ENCODE results near the gene AIMP1. TPM values are rescaled to one million over a fixed set of nuclear protein-coding genes. Genes with fewer than 3 reads are reported as not detected.

AIMP1 gene
- total and polyA plus RNA-seq, 8 donors: 12.1 to 26.4 (median 19.9) TPM

DNA sequence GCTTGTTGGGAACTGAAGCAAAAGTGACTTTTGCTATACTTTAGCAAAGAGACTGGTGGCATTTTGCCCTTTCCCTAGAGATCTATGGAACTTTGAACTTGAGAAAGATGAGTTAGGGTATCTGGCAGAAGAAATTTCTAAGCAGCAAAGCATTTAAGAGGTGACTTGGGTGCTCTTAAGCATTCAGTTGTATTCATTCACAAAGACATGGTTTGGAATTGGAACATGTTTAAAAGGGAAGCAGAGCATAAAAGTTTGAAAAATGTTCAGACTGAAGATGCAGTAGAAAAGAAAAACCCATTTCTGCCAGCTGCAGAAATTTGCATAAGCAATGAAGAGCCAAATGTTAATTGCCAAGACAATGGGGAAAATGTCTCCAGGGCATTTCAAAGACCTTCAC, 21.6 kb downstream of the AIMP1 start:
- peaks cover 4 to 34% (median 10%) of the 10 kb centered on the region in 3 donors for H3K36me3 ChIP-seq

DNA sequence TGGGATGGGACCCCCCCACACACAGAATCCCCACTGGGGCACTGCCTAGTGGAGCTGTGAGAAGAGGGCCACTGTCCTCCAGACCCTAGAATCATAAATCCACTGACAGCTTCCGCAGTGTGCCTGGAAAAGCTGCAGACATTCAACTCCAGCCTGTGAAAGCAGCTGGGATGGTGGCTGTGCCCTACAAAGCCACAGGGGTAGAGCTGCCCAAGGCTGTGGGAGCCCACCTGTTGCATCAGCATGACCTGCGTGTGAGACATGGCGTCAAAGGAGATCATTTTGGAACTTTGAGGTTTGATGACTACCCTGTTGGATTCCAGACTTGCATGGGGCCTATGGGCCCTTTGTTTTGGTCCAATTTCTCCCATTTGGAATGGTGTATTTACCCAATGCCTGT, 22.3 kb downstream of the AIMP1 start:
- H3K27ac ChIP-seq: no peak overlapping the region
- ATAC-seq (no peak), DNase-seq (no peak), FAIRE-seq (no peak)
- WGBS, 2 donors: 98% methylated on average over 3 of the region's 3 CpGs
- H3K36me3 ChIP-seq: peaks cover 4 to 34% (median 10%) of the 10 kb centered on the region in 3 donors
- H3K27me3 ChIP-seq: no peaks in the 10 kb centered on the region
- no peak overlapping the region for H3K4me3 ChIP-seq
- H3K4me1 ChIP-seq: peaks cover 0 to 3% (median 0%) of the 10 kb centered on the region in 3 donors
- intact Hi-C loops (cut with DNase I): no loop called here
- no peak for TF ChIP-seq CTCF (IDR thresholded peaks at IDR 0.05)
- no peaks in the 10 kb centered on the region for H3K9me3 ChIP-seq

More for the DNA sequence above, 21.6 kb downstream of the AIMP1 start:
- no peak for DNase-seq
- FAIRE-seq: no peak
- intact Hi-C loops (cut with DNase I): no loop called here
- no peaks in the 10 kb centered on the region for H3K27me3 ChIP-seq
- TF ChIP-seq CTCF (IDR thresholded peaks at IDR 0.05): no peak
- no peaks in the 10 kb centered on the region for H3K4me1 ChIP-seq
- ATAC-seq: no peak
- H3K4me3 ChIP-seq: no peak overlapping the region
- no peaks in the 10 kb centered on the region for H3K9me3 ChIP-seq
- H3K27ac ChIP-seq: no peak overlapping the region

- TF ChIP-seq CTCF (IDR thresholded peaks at IDR 0.05): no peak
- H3K4me1 ChIP-seq: peaks cover 0 to 3% (median 0%) of the 10 kb centered on the region in 3 donors
- H3K27me3 ChIP-seq: no peaks in the 10 kb centered on the region
- H3K36me3 ChIP-seq: peaks cover 4 to 32% (median 10%) of the 10 kb centered on the region in 3 donors
- no peaks in the 10 kb centered on the region for H3K9me3 ChIP-seq
- WGBS, 2 donors: 95 to 98% methylated on average over 4 of the region's 4 CpGs
- ATAC-seq (no peak), DNase-seq (no peak), FAIRE-seq (no peak)
- H3K4me3 ChIP-seq: no peak overlapping the region
- no peak overlapping the region for H3K27ac ChIP-seq
- intact Hi-C loops (cut with DNase I): no loop called here
These were observed 23.1 kb downstream of the AIMP1 start for GRCh38 chr4:106339431-106339830.

GRCh38 chr4:106340774-106341173, 24.4 kb downstream of the AIMP1 start:
- H3K36me3 ChIP-seq: peaks cover 4 to 29% (median 10%) of the 10 kb centered on the region in 3 donors
- WGBS, 2 donors: 89 to 100% methylated on average over 1 of the region's 1 CpG
- no peaks in the 10 kb centered on the region for H3K9me3 ChIP-seq
- ATAC-seq (no peak), DNase-seq (no peak), FAIRE-seq (no peak)
- intact Hi-C loops (cut with DNase I): no loop called here
- H3K27ac ChIP-seq: no peak overlapping the region
- H3K4me3 ChIP-seq: no peak overlapping the region
- H3K27me3 ChIP-seq: no peaks in the 10 kb centered on the region
- H3K4me1 ChIP-seq: peaks cover 0 to 3% (median 0%) of the 10 kb centered on the region in 3 donors
- TF ChIP-seq CTCF (IDR thresholded peaks at IDR 0.05): no peak

- TF ChIP-seq CTCF (IDR thresholded peaks at IDR 0.05): no peak
- H3K4me1 ChIP-seq: peaks cover 0 to 3% (median 0%) of the 10 kb centered on the region in 3 donors
- intact Hi-C loops (cut with DNase I): no loop called here
- no peak for DNase-seq
- H3K9me3 ChIP-seq: no peaks in the 10 kb centered on the region
- no peak for FAIRE-seq
- no peak overlapping the region for H3K4me3 ChIP-seq
- no peak overlapping the region for H3K27ac ChIP-seq
- no peak for ATAC-seq
- no peaks in the 10 kb centered on the region for H3K36me3 ChIP-seq
- 86 to 92% methylated on average over 2 of the region's 2 CpGs for WGBS, 2 donors
- H3K27me3 ChIP-seq: no peaks in the 10 kb centered on the region
These were observed 27.7 kb downstream of the AIMP1 start for GRCh38 chr4:106343865-106344646.

All from pancreas (tissue), 10 donors.